ENCODE data around the gene PLRG1.

The PLRG1 gene

GRCh38 chr4:154511981-154512380 lies 38.2 kb downstream of the PLRG1 start:
- Histone ChIP-seq H3K4me1 (ENCODE audit: control insufficient read depth in 1 of 2, insufficient read depth in 2 of 2, low read length in 2 of 2) (no peaks in the 10 kb centered on the region), H3K4me3 (ENCODE audit: low read depth in 1 of 2, low read length in 2 of 2) (no peak overlapping the region), H3K9me3 (ENCODE audit: control insufficient read depth in 1 of 2, low read length in 2 of 2) (no peaks in the 10 kb centered on the region), H3K27ac (ENCODE audit: low read length) (no peak overlapping the region), H3K27me3 (ENCODE audit: low read depth, low read length) (no peaks in the 10 kb centered on the region), H3K36me3 (ENCODE audit: control insufficient read depth in 1 of 2, insufficient read depth in 2 of 2, low read length in 2 of 2) (no peaks in the 10 kb centered on the region)

DNA sequence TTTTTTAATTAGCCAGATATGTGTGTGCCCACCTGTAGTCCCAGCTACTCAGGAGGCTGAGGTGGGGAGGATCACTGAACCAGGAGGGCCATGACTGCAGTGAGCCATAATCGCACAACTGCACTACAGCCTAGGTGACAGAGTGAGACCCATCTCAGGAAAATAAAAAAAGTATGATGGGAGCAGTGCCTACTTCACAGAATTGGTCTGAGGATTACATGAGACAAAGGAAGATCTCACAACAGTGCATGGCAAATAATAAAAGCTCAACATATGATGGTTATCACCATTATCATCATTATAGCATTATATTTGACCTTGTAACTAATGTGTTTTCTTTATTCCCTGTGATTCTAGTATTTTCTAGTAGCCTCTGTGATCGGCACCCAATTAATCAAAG lies 38.7 kb downstream of the PLRG1 start:
- no peaks in the 10 kb centered on the region for H3K9me3 ChIP-seq (ENCODE audit: control insufficient read depth in 1 of 2, low read length in 2 of 2)
- H3K27me3 ChIP-seq (ENCODE audit: low read depth, low read length): no peaks in the 10 kb centered on the region
- H3K27ac ChIP-seq (ENCODE audit: low read length): no peak overlapping the region
- H3K4me3 ChIP-seq (ENCODE audit: low read depth in 1 of 2, low read length in 2 of 2): no peak overlapping the region
- H3K36me3 ChIP-seq (ENCODE audit: control insufficient read depth in 1 of 2, insufficient read depth in 2 of 2, low read length in 2 of 2): no peaks in the 10 kb centered on the region
- no peaks in the 10 kb centered on the region for H3K4me1 ChIP-seq (ENCODE audit: control insufficient read depth in 1 of 2, insufficient read depth in 2 of 2, low read length in 2 of 2)

DNA sequence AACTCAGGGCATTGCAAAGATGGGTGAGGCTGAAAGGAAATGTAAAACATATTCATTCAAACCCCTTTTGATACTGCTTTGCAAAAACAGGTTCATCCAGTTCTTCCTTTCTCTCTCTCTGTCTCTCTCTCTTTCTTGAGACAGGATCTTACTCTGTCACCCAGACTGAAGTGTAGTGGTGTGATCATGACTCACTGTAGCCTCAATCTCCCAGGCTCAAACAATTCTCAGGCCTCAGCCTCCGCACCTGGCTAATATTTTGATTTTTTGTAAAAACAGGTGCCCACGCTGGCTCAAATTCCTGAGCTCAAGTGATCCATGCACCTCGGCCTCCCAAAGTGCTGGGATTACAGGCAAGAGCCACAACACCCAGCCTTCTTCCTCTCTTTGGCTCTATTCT lies 43.0 kb downstream of the PLRG1 start:
- no peaks in the 10 kb centered on the region for H3K27me3 ChIP-seq (ENCODE audit: low read depth, low read length)
- H3K36me3 ChIP-seq (ENCODE audit: control insufficient read depth in 1 of 2, insufficient read depth in 2 of 2, low read length in 2 of 2): no peaks in the 10 kb centered on the region
- H3K4me3 ChIP-seq (ENCODE audit: low read depth in 1 of 2, low read length in 2 of 2): no peak overlapping the region
- H3K4me1 ChIP-seq (ENCODE audit: control insufficient read depth in 1 of 2, insufficient read depth in 2 of 2, low read length in 2 of 2): no peaks in the 10 kb centered on the region
- no peaks in the 10 kb centered on the region for H3K9me3 ChIP-seq (ENCODE audit: control insufficient read depth in 1 of 2, low read length in 2 of 2)
- H3K27ac ChIP-seq (ENCODE audit: low read length): no peak overlapping the region

DNA sequence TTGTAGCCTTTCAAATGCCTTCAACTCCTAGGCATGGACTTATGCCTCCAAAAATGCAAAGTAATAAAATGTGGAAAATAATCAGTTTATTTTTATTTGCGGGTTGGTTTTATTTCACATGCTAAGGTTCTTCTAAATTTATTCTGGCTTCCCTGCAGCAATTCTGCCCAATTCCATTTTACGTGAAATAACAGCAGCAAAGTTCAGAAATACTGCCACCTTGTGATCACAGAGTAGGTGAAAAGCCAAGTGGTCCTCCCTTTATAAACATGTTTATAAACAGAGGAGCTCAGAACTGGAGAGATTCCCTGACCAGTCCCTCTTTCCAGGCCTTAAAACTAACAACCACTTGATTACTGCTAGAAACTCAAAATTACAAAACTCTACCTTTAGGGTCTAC lies 43.9 kb downstream of the PLRG1 start:
- Histone ChIP-seq H3K27me3 (ENCODE audit: low read depth, low read length) (no peaks in the 10 kb centered on the region), H3K4me3 (ENCODE audit: low read depth in 1 of 2, low read length in 2 of 2) (no peak overlapping the region), H3K27ac (ENCODE audit: low read length) (no peak overlapping the region), H3K4me1 (ENCODE audit: control insufficient read depth in 1 of 2, insufficient read depth in 2 of 2, low read length in 2 of 2) (no peaks in the 10 kb centered on the region), H3K36me3 (ENCODE audit: control insufficient read depth in 1 of 2, insufficient read depth in 2 of 2, low read length in 2 of 2) (no peaks in the 10 kb centered on the region), H3K9me3 (ENCODE audit: control insufficient read depth in 1 of 2, low read length in 2 of 2) (no peaks in the 10 kb centered on the region)

GRCh38 chr4:154503598-154503997 lies 46.6 kb downstream of the PLRG1 start:
- Histone ChIP-seq H3K27ac (ENCODE audit: low read length) (no peak overlapping the region), H3K4me1 (ENCODE audit: control insufficient read depth in 1 of 2, insufficient read depth in 2 of 2, low read length in 2 of 2) (no peaks in the 10 kb centered on the region), H3K9me3 (ENCODE audit: control insufficient read depth in 1 of 2, low read length in 2 of 2) (no peaks in the 10 kb centered on the region), H3K36me3 (ENCODE audit: control insufficient read depth in 1 of 2, insufficient read depth in 2 of 2, low read length in 2 of 2) (no peaks in the 10 kb centered on the region), H3K4me3 (ENCODE audit: low read depth in 1 of 2, low read length in 2 of 2) (no peak overlapping the region), H3K27me3 (ENCODE audit: low read depth, low read length) (no peaks in the 10 kb centered on the region)

DNA sequence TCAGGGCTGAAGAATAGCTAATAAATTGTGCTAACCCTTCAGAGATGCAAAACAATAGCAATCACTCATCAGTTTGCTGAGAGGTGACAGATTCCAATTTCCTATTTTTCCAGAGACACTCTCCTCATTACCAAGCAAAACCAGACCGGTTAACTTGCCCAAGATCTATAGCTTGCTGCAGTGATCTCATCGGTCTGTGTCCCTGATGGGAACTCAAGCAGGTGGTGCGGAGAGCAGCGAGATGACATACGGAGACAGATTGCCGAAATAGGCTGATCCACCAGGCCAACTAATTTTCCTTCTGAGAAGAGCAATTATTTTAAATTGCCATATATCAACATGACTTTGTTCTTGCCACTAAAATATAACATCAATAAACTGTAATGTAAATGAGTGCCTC lies 48.1 kb downstream of the PLRG1 start:
- Histone ChIP-seq H3K27me3 (ENCODE audit: low read depth, low read length) (no peaks in the 10 kb centered on the region), H3K27ac (ENCODE audit: low read length) (no peak overlapping the region), H3K4me3 (ENCODE audit: low read depth in 1 of 2, low read length in 2 of 2) (no peak overlapping the region), H3K9me3 (ENCODE audit: control insufficient read depth in 1 of 2, low read length in 2 of 2) (no peaks in the 10 kb centered on the region), H3K4me1 (ENCODE audit: control insufficient read depth in 1 of 2, insufficient read depth in 2 of 2, low read length in 2 of 2) (no peaks in the 10 kb centered on the region), H3K36me3 (ENCODE audit: control insufficient read depth in 1 of 2, insufficient read depth in 2 of 2, low read length in 2 of 2) (no peaks in the 10 kb centered on the region)

DNA sequence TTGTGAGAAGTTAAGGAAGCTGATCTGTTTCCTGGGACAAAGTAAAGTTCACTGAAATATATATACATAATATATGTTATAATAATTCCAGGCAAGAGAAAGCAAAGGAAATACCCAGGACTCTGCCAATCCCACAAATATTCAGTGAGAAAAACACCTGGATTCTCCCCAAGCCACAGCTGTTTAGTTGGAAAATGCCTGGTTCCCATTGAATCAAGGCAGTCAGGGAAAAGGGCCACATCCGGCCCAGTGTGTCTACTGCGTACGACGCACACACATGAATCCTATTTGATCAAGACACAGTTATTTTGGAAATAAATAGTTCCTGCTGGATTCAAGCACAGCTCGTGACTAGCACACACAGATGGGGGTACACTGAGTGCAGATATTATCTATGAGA lies 52.3 kb downstream of the PLRG1 start:
- Histone ChIP-seq H3K4me3 (ENCODE audit: low read depth in 1 of 2, low read length in 2 of 2) (no peak overlapping the region), H3K27ac (ENCODE audit: low read length) (no peak overlapping the region), H3K27me3 (ENCODE audit: low read depth, low read length) (no peaks in the 10 kb centered on the region), H3K36me3 (ENCODE audit: control insufficient read depth in 1 of 2, insufficient read depth in 2 of 2, low read length in 2 of 2) (no peaks in the 10 kb centered on the region), H3K9me3 (ENCODE audit: control insufficient read depth in 1 of 2, low read length in 2 of 2) (no peaks in the 10 kb centered on the region), H3K4me1 (ENCODE audit: control insufficient read depth in 1 of 2, insufficient read depth in 2 of 2, low read length in 2 of 2) (no peaks in the 10 kb centered on the region)

DNA sequence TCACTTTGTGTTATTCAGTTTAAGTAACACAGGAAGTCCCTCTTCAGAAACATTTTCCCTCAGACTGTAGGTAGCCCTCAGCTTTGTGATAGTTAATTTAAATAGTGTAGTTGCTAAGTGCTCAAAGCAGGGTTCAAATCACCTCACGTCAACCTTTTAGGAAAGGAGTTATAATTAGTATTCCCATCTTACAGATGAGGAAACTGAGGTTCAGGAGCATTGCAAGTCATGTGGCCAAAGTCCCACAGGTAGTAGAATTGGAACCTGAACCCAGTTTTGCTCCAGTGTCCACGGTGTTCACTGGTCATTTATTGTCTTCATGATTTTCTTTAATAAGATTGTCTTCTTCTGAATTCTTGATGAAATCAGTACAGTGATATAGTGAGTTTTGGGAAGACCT lies 54.3 kb downstream of the PLRG1 start:
- no peak overlapping the region for H3K27ac ChIP-seq (ENCODE audit: low read length)
- H3K36me3 ChIP-seq (ENCODE audit: control insufficient read depth in 1 of 2, insufficient read depth in 2 of 2, low read length in 2 of 2): no peaks in the 10 kb centered on the region
- H3K9me3 ChIP-seq (ENCODE audit: control insufficient read depth in 1 of 2, low read length in 2 of 2): no peaks in the 10 kb centered on the region
- H3K27me3 ChIP-seq (ENCODE audit: low read depth, low read length): peaks cover 5% of the 10 kb centered on the region
- no peak overlapping the region for H3K4me3 ChIP-seq (ENCODE audit: low read depth in 1 of 2, low read length in 2 of 2)
- peaks cover 0 to 10% of the 10 kb centered on the region in 2 donors for H3K4me1 ChIP-seq (ENCODE audit: control insufficient read depth in 1 of 2, insufficient read depth in 2 of 2, low read length in 2 of 2)

- H3K4me3 ChIP-seq (ENCODE audit: low read depth in 1 of 2, low read length in 2 of 2): peak overlapping the region; percentile 39 to 64
- no peaks in the 10 kb centered on the region for H3K36me3 ChIP-seq (ENCODE audit: control insufficient read depth in 1 of 2, insufficient read depth in 2 of 2, low read length in 2 of 2)
- no peak overlapping the region for H3K27ac ChIP-seq (ENCODE audit: low read length)
- peaks cover 10% of the 10 kb centered on the region for H3K27me3 ChIP-seq (ENCODE audit: low read depth, low read length)
- no peaks in the 10 kb centered on the region for H3K9me3 ChIP-seq (ENCODE audit: control insufficient read depth in 1 of 2, low read length in 2 of 2)
- H3K4me1 ChIP-seq (ENCODE audit: control insufficient read depth in 1 of 2, insufficient read depth in 2 of 2, low read length in 2 of 2): peaks cover 0 to 15% of the 10 kb centered on the region in 2 donors
Observed at GRCh38 chr4:154492288-154492687, 57.9 kb downstream of the PLRG1 start.

GRCh38 chr4:154491341-154492271 lies 58.6 kb downstream of the PLRG1 start, which contains the start of gene DCHS2:
TSS of gene DCHS2 (minus strand) at chr4:154491799. CDS start at chr4:154491355, 444 bp downstream.
- peaks cover 10% of the 10 kb centered on the region for H3K27me3 ChIP-seq (ENCODE audit: low read depth, low read length)
- H3K4me3 ChIP-seq (ENCODE audit: low read depth in 1 of 2, low read length in 2 of 2): peak within 1 kb of the TSS; percentile 52 to 64
- H3K9me3 ChIP-seq (ENCODE audit: control insufficient read depth in 1 of 2, low read length in 2 of 2): no peaks in the 10 kb centered on the region
- H3K36me3 ChIP-seq (ENCODE audit: control insufficient read depth in 1 of 2, insufficient read depth in 2 of 2, low read length in 2 of 2): no peaks in the 10 kb centered on the region
- no peak within 1 kb of the TSS for H3K27ac ChIP-seq (ENCODE audit: low read length)
- peaks cover 0 to 15% of the 10 kb centered on the region in 2 donors for H3K4me1 ChIP-seq (ENCODE audit: control insufficient read depth in 1 of 2, insufficient read depth in 2 of 2, low read length in 2 of 2)

GRCh38 chr4:154490583-154491340 lies 59.4 kb downstream of the PLRG1 start:
- Histone ChIP-seq H3K27me3 (ENCODE audit: low read depth, low read length) (peaks cover 10% of the 10 kb centered on the region), H3K4me1 (ENCODE audit: control insufficient read depth in 1 of 2, insufficient read depth in 2 of 2, low read length in 2 of 2) (peaks cover 0 to 15% of the 10 kb centered on the region in 2 donors), H3K4me3 (ENCODE audit: low read depth in 1 of 2, low read length in 2 of 2) (peak overlapping the region; percentile 52 to 64), H3K36me3 (ENCODE audit: control insufficient read depth in 1 of 2, insufficient read depth in 2 of 2, low read length in 2 of 2) (no peaks in the 10 kb centered on the region), H3K27ac (ENCODE audit: low read length) (no peak overlapping the region), H3K9me3 (ENCODE audit: control insufficient read depth in 1 of 2, low read length in 2 of 2) (no peaks in the 10 kb centered on the region)

All from muscle layer of duodenum (tissue), 2 donors.